Measurements from ENCODE around the gene CPNE4.

The CPNE4 gene

GRCh38 chr3:131597816-131598215 lies 437.0 kb downstream of the CPNE4 start:
- Histone ChIP-seq H3K9ac (ENCODE audit: insufficient read length, low read depth) (no peak overlapping the region), H3K4me3 (ENCODE audit: insufficient read length, low read depth) (no peak overlapping the region), H3K4me1 (ENCODE audit: insufficient read depth, insufficient read length) (no peaks in the 10 kb centered on the region), H3K9me3 (ENCODE audit: insufficient read depth, low read length) (no peaks in the 10 kb centered on the region), H3K36me3 (ENCODE audit: insufficient read depth, insufficient read length, low read length) (no peaks in the 10 kb centered on the region), H3K27me3 (ENCODE audit: insufficient read depth, insufficient read length) (no peaks in the 10 kb centered on the region)
- DNase-seq (ENCODE audit: low read depth, low spot score): no peak
- TF ChIP-seq SUZ12 (IDR thresholded peaks at IDR 0.05; ENCODE audit: extremely low read depth, insufficient read depth, insufficient read length): no peak
- TF ChIP-seq ZNF274 (IDR thresholded peaks at IDR 0.05; ENCODE audit: low read depth, low read length): no peak
- TF ChIP-seq YY1 (IDR thresholded peaks at IDR 0.05; ENCODE audit: insufficient read depth, insufficient read length): no peak

- Histone ChIP-seq H3K27me3 (ENCODE audit: insufficient read depth, insufficient read length) (no peaks in the 10 kb centered on the region), H3K36me3 (ENCODE audit: insufficient read depth, insufficient read length, low read length) (no peaks in the 10 kb centered on the region), H3K4me1 (ENCODE audit: insufficient read depth, insufficient read length) (no peaks in the 10 kb centered on the region), H3K9me3 (ENCODE audit: insufficient read depth, low read length) (no peaks in the 10 kb centered on the region), H3K4me3 (ENCODE audit: insufficient read length, low read depth) (no peak overlapping the region), H3K9ac (ENCODE audit: insufficient read length, low read depth) (no peak overlapping the region)
- no peak for DNase-seq (ENCODE audit: low read depth, low spot score)
- TF ChIP-seq SUZ12 (IDR thresholded peaks at IDR 0.05; ENCODE audit: extremely low read depth, insufficient read depth, insufficient read length): no peak
- TF ChIP-seq ZNF274 (IDR thresholded peaks at IDR 0.05; ENCODE audit: low read depth, low read length): no peak
- TF ChIP-seq YY1 (IDR thresholded peaks at IDR 0.05; ENCODE audit: insufficient read depth, insufficient read length): no peak
These were observed 437.9 kb downstream of the CPNE4 start for GRCh38 chr3:131596884-131597283.

- no peak overlapping the region for H3K4me3 ChIP-seq (ENCODE audit: insufficient read length, low read depth)
- TF ChIP-seq YY1 (IDR thresholded peaks at IDR 0.05; ENCODE audit: insufficient read depth, insufficient read length) (no peak), SUZ12 (IDR thresholded peaks at IDR 0.05; ENCODE audit: extremely low read depth, insufficient read depth, insufficient read length) (no peak), ZNF274 (IDR thresholded peaks at IDR 0.05; ENCODE audit: low read depth, low read length) (no peak)
- H3K27me3 ChIP-seq (ENCODE audit: insufficient read depth, insufficient read length): no peaks in the 10 kb centered on the region
- H3K9ac ChIP-seq (ENCODE audit: insufficient read length, low read depth): no peak overlapping the region
- no peak for DNase-seq (ENCODE audit: low read depth, low spot score)
- H3K9me3 ChIP-seq (ENCODE audit: insufficient read depth, low read length): no peaks in the 10 kb centered on the region
- no peaks in the 10 kb centered on the region for H3K4me1 ChIP-seq (ENCODE audit: insufficient read depth, insufficient read length)
- H3K36me3 ChIP-seq (ENCODE audit: insufficient read depth, insufficient read length, low read length): no peaks in the 10 kb centered on the region
These were observed 443.3 kb downstream of the CPNE4 start for GRCh38 chr3:131591394-131592014.

- H3K9ac ChIP-seq (ENCODE audit: insufficient read length, low read depth): no peak overlapping the region
- no peaks in the 10 kb centered on the region for H3K9me3 ChIP-seq (ENCODE audit: insufficient read depth, low read length)
- no peak for DNase-seq (ENCODE audit: low read depth, low spot score)
- no peaks in the 10 kb centered on the region for H3K4me1 ChIP-seq (ENCODE audit: insufficient read depth, insufficient read length)
- TF ChIP-seq SUZ12 (IDR thresholded peaks at IDR 0.05; ENCODE audit: extremely low read depth, insufficient read depth, insufficient read length) (no peak), ZNF274 (IDR thresholded peaks at IDR 0.05; ENCODE audit: low read depth, low read length) (no peak), YY1 (IDR thresholded peaks at IDR 0.05; ENCODE audit: insufficient read depth, insufficient read length) (no peak)
- H3K4me3 ChIP-seq (ENCODE audit: insufficient read length, low read depth): no peak overlapping the region
- H3K27me3 ChIP-seq (ENCODE audit: insufficient read depth, insufficient read length): no peaks in the 10 kb centered on the region
- H3K36me3 ChIP-seq (ENCODE audit: insufficient read depth, insufficient read length, low read length): no peaks in the 10 kb centered on the region
These were observed 448.5 kb downstream of the CPNE4 start for GRCh38 chr3:131586277-131586676.

- TF ChIP-seq ZNF274 (IDR thresholded peaks at IDR 0.05; ENCODE audit: low read depth, low read length) (no peak), SUZ12 (IDR thresholded peaks at IDR 0.05; ENCODE audit: extremely low read depth, insufficient read depth, insufficient read length) (no peak), YY1 (IDR thresholded peaks at IDR 0.05; ENCODE audit: insufficient read depth, insufficient read length) (no peak)
- Histone ChIP-seq H3K9ac (ENCODE audit: insufficient read length, low read depth) (no peak overlapping the region), H3K4me3 (ENCODE audit: insufficient read length, low read depth) (no peak overlapping the region), H3K36me3 (ENCODE audit: insufficient read depth, insufficient read length, low read length) (no peaks in the 10 kb centered on the region), H3K9me3 (ENCODE audit: insufficient read depth, low read length) (no peaks in the 10 kb centered on the region), H3K4me1 (ENCODE audit: insufficient read depth, insufficient read length) (no peaks in the 10 kb centered on the region), H3K27me3 (ENCODE audit: insufficient read depth, insufficient read length) (no peaks in the 10 kb centered on the region)
- no peak for DNase-seq (ENCODE audit: low read depth, low spot score)
These were observed 452.4 kb downstream of the CPNE4 start for GRCh38 chr3:131582438-131582837.

GRCh38 chr3:131568460-131568859 lies 466.4 kb downstream of the CPNE4 start:
- no peaks in the 10 kb centered on the region for H3K4me1 ChIP-seq (ENCODE audit: insufficient read depth, insufficient read length)
- DNase-seq (ENCODE audit: low read depth, low spot score): peak; percentile 16
- no peaks in the 10 kb centered on the region for H3K9me3 ChIP-seq (ENCODE audit: insufficient read depth, low read length)
- no peak overlapping the region for H3K4me3 ChIP-seq (ENCODE audit: insufficient read length, low read depth)
- TF ChIP-seq ZNF274 (IDR thresholded peaks at IDR 0.05; ENCODE audit: low read depth, low read length): no peak
- TF ChIP-seq YY1 (IDR thresholded peaks at IDR 0.05; ENCODE audit: insufficient read depth, insufficient read length): no peak
- H3K27me3 ChIP-seq (ENCODE audit: insufficient read depth, insufficient read length): no peaks in the 10 kb centered on the region
- H3K36me3 ChIP-seq (ENCODE audit: insufficient read depth, insufficient read length, low read length): no peaks in the 10 kb centered on the region
- H3K9ac ChIP-seq (ENCODE audit: insufficient read length, low read depth): no peak overlapping the region

- Histone ChIP-seq H3K4me1 (ENCODE audit: insufficient read depth, insufficient read length) (no peaks in the 10 kb centered on the region), H3K27me3 (ENCODE audit: insufficient read depth, insufficient read length) (no peaks in the 10 kb centered on the region), H3K36me3 (ENCODE audit: insufficient read depth, insufficient read length, low read length) (no peaks in the 10 kb centered on the region), H3K4me3 (ENCODE audit: insufficient read length, low read depth) (no peak overlapping the region), H3K9ac (ENCODE audit: insufficient read length, low read depth) (no peak overlapping the region), H3K9me3 (ENCODE audit: insufficient read depth, low read length) (no peaks in the 10 kb centered on the region)
- DNase-seq (ENCODE audit: low read depth, low spot score): no peak
- TF ChIP-seq ZNF274 (IDR thresholded peaks at IDR 0.05; ENCODE audit: low read depth, low read length) (no peak), SUZ12 (IDR thresholded peaks at IDR 0.05; ENCODE audit: extremely low read depth, insufficient read depth, insufficient read length) (no peak), YY1 (IDR thresholded peaks at IDR 0.05; ENCODE audit: insufficient read depth, insufficient read length) (no peak)
These were observed 470.0 kb downstream of the CPNE4 start for GRCh38 chr3:131564812-131565211.
